ENCODE results near the gene GOSR1. TPM values are rescaled to one million over a fixed set of nuclear protein-coding genes. Genes with fewer than 3 reads are reported as not detected.
"Not testable (repeated sequence)": the region's sequence is repeated elsewhere in the genome, so short reads cannot be mapped to it uniquely, and the experiment has no call there.

GOSR1 gene
- total RNA-seq, 2 donors from 2014 or later, result 48.7 to 53.9 TPM

DNA sequence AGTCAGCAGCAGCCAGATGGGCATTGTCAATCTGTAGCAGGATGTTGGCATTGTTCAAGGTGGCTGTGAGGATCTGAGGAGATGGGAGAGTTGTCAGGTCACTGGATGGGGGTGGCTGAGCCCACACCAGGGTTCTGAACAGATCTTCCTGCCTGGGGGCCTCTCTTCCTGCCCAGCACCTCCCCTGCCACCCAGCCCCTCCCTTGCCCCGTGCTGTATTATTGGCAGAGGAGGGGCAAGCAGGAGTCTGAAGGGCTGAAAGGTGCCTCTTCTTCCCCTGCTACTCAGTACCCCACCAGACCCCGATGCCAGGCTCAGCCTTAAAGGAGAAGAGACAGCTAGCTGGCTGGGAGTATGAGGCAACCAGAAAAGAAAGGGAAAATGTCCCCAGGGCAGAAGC is 93.0 kb downstream of the GOSR1 start:
- TF ChIP-seq, protein P1, sequence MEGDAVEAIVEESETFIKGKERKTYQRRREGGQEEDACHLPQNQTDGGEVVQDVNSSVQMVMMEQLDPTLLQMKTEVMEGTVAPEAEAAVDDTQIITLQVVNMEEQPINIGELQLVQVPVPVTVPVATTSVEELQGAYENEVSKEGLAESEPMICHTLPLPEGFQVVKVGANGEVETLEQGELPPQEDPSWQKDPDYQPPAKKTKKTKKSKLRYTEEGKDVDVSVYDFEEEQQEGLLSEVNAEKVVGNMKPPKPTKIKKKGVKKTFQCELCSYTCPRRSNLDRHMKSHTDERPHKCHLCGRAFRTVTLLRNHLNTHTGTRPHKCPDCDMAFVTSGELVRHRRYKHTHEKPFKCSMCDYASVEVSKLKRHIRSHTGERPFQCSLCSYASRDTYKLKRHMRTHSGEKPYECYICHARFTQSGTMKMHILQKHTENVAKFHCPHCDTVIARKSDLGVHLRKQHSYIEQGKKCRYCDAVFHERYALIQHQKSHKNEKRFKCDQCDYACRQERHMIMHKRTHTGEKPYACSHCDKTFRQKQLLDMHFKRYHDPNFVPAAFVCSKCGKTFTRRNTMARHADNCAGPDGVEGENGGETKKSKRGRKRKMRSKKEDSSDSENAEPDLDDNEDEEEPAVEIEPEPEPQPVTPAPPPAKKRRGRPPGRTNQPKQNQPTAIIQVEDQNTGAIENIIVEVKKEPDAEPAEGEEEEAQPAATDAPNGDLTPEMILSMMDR (IDR thresholded peaks at IDR 0.05), result no peak
- H3K9ac ChIP-seq (ENCODE audit: low read depth in 2 of 2, low read length in 2 of 2), result no peak overlapping the region
- no peak for DNase-seq
- H3K4me1 ChIP-seq, result no peaks in the 10 kb centered on the region
- no peaks in the 10 kb centered on the region for H3K36me3 ChIP-seq
- H3K27me3 ChIP-seq, result no peaks in the 10 kb centered on the region
- H3K27ac ChIP-seq, result no peak overlapping the region
- no peaks in the 10 kb centered on the region for H3K9me3 ChIP-seq
- intact Hi-C loops (cut with DNase I), result no loop called here
- H3K4me3 ChIP-seq, result no peak overlapping the region

DNA sequence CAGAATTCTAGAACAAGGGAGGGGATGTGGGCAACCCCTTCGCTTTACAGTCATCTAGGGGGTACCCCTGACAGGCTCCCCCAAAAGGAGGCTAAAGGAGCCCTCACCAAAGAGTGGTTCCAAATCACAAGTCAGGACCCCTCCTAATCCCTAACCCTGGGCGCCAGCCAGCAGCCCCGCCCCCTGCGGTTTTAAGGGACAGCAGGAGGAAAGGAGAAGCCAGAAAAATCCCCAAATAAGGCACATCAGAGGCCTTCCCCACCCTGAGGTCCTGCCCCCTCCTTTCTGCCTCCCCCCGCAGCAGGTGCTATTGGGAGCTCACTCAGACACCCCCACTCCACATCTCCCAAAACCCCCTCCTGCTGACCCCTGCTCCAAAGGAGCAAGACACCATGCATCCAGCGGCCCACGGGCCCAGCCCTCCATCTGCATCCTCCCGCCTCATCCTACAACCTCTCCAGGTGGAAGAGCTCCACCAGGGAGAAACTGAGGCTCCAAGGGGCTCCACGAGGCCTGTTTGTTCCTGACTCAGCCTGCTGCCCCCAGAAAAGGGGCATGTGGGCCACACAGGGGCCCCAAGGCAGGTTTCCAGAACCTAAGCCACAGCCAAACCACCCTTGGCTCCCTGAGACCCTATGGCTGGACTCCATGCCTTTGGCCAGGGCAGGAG is 93.5 kb downstream of the GOSR1 start:
- Histone ChIP-seq H3K4me3 (no peak overlapping the region), H3K27ac (no peak overlapping the region), H3K9ac (ENCODE audit: low read depth in 2 of 2, low read length in 2 of 2) (no peak overlapping the region), H3K9me3 (no peaks in the 10 kb centered on the region), H3K36me3 (no peaks in the 10 kb centered on the region), H3K27me3 (no peaks in the 10 kb centered on the region), H3K4me1 (no peaks in the 10 kb centered on the region)
- intact Hi-C loops (cut with DNase I), result no loop called here
- TF ChIP-seq, protein P1 (IDR thresholded peaks at IDR 0.05), result no peak
- DNase-seq, result no peak

DNA sequence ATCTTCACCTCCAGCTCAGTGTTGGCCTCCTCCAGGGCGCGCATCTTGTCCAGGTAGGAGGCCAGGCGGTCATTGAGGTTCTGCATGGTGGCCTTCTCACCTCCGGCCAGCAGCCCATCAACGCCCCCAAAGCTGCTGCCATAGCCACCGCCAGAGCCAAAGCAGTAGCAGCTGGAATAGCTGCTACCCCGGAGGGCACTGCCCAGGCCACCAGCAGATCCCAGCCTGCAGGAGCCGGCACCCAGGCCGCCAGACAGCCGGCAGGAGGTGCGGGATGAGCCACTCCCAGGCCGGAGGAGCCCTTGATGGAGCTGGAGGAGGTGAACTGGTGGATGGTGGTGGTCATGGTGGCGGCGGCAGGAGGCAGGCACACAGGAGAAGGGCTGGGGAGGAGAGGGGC is 94.2 kb downstream of the GOSR1 start:
- H3K27ac ChIP-seq; H3K9me3 ChIP-seq; H3K36me3 ChIP-seq; H3K4me3 ChIP-seq; H3K9ac ChIP-seq (ENCODE audit: low read depth in 2 of 2, low read length in 2 of 2); H3K27me3 ChIP-seq; DNase-seq; H3K4me1 ChIP-seq; intact Hi-C loops (cut with DNase I): not testable (repeated sequence)

DNA sequence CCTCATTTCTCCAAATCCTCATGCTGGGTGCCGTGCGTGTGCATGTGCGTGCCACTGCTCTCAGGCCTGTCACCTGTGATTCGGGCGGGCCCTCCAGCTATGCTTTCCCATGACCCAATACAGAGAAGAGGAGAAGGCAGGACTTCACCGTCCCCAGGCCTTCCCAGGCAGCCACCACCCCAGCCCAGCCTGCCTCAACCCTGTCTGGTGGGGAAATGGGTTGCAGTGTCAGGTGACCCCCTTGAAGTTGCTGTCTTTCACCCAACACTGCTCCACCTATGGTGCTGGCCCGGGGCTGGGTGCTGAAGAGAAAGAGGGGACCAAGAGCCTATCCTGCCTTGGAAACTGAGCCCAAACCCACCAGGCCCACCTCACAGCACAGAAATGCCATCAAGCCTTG is 94.7 kb downstream of the GOSR1 start:
- H3K9me3 ChIP-seq, result no peaks in the 10 kb centered on the region
- no peak for DNase-seq
- TF ChIP-seq, protein P1 (IDR thresholded peaks at IDR 0.05), result no peak
- no peak overlapping the region for H3K9ac ChIP-seq (ENCODE audit: low read depth in 2 of 2, low read length in 2 of 2)
- H3K36me3 ChIP-seq, result no peaks in the 10 kb centered on the region
- H3K27me3 ChIP-seq, result no peaks in the 10 kb centered on the region
- no peak overlapping the region for H3K4me3 ChIP-seq
- no peaks in the 10 kb centered on the region for H3K4me1 ChIP-seq
- intact Hi-C loops (cut with DNase I), result no loop called here
- no peak overlapping the region for H3K27ac ChIP-seq

DNA sequence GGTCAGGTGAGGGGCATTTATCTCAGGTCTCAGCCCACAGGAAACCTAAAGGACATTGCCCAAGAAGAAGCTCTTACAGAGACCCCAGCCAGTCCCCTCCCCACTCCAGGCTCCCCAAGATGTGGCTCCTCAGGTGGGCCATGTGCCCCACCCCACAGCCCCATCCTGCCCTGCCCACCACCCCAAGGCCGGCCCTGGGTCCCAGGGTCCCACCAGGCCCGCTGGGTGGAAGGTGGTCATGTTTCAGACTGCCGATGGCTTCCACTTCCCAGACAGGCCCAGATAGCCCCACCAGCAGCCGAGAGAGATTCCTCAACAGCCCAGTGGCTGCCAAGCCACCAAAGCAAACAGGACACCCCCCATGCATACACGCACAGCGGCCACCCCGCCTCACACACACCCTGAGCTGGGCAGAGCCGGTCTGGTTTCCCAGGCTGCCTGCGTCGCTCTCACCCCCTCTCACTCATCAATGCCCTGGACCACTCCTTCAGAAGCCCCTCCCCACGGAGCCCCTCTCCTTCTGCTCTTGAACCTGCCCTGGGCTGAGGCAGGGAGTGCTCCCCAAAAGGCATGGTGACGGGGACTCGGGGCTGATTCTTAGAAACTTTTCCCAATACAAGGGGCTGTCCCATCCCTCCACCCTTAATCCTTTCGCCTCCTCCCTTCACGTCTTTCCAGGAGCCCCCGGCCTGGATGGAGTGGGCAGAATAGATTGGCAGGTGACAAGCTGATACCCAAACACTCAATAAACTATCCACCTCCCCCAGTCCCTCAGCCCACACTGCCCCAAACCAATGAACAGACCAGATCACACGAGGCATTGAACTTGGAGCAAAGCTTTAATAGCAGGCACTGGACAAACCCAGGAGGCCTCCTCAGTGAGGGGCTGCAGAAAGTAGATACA is 95.7 kb downstream of the GOSR1 start:
- H3K27me3 ChIP-seq; intact Hi-C loops (cut with DNase I); H3K36me3 ChIP-seq; H3K4me1 ChIP-seq; H3K9ac ChIP-seq (ENCODE audit: low read depth in 2 of 2, low read length in 2 of 2); H3K4me3 ChIP-seq; DNase-seq; H3K27ac ChIP-seq; H3K9me3 ChIP-seq: not testable (repeated sequence)

DNA sequence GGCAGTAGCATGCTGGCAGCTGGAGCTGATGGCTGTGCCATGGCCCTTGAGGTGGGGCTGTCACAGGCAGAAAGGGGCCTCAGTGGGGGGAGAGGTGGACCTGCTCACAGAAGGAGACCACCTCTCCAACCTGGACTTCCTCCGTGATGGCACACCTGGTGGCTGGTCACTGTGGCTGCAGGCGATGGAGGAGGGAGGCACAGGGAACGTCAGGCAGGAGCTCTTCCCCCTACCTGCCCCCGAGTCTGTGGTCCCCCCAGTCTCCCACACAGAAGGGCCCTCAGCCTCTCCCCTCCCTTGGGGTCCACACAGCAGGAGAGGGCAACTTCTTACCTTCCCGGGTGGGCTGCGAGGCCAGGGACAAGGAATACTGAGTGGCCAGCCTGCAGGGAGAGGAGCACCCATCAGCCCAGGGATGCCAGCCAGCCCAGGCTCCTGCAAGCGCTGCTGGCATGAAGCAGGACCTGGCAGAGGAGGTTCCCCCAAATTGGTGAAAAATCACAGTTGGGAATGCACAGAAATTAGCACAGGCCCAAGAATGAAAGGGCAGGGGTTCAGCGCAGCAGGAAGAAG is 96.5 kb downstream of the GOSR1 start:
- TF ChIP-seq, protein P1 (IDR thresholded peaks at IDR 0.05), result no peak
- Histone ChIP-seq H3K4me3 (no peak overlapping the region), H3K4me1 (no peaks in the 10 kb centered on the region), H3K27ac (no peak overlapping the region), H3K9ac (ENCODE audit: low read depth in 2 of 2, low read length in 2 of 2) (no peak overlapping the region), H3K36me3 (no peaks in the 10 kb centered on the region), H3K27me3 (no peaks in the 10 kb centered on the region), H3K9me3 (no peaks in the 10 kb centered on the region)
- intact Hi-C loops (cut with DNase I), result no loop called here
- no peak for DNase-seq

DNA sequence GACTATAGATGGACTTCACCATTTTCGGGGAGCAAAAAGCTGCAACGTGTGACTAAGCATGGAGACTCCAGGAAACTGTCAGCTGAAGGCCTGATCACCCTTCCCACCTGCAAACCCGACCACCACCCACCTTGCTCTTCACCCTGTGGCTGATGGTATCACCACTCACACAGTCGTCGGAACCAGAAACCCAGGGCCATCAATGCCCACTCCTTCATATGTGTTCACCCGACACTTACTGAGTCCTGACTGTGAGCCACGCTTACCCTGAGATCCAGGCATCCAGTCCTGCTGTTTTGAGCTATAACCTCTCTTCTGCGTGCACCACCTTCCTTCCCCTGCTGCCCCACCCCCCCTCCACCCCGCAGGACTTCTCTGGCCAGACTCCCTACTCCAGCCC is 97.1 kb downstream of the GOSR1 start:
- H3K9me3 ChIP-seq; H3K4me1 ChIP-seq; DNase-seq; H3K4me3 ChIP-seq; H3K9ac ChIP-seq (ENCODE audit: low read depth in 2 of 2, low read length in 2 of 2); H3K27ac ChIP-seq; H3K27me3 ChIP-seq; H3K36me3 ChIP-seq; intact Hi-C loops (cut with DNase I): not testable (repeated sequence)

DNA sequence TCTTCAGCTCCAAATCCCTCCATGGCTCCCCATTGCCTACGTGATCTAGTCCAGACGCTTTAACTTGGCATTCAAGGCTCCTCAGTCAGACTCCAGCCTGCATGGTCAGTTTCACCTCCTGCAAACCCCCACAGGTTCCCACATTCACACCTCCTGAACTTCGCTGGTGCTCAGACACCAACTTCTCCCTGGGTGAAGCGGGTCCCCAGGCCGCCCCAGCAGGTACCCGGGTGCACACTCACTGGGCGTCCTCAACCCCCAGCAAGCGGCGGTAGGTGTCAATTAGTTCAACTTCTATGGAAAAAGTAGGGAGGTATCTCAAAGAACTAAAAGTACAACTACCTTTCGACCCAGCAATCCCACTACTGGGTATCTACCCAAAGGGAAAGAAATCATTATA is 97.6 kb downstream of the GOSR1 start:
- H3K4me3 ChIP-seq; DNase-seq; H3K27me3 ChIP-seq; H3K36me3 ChIP-seq; H3K9ac ChIP-seq (ENCODE audit: low read depth in 2 of 2, low read length in 2 of 2); intact Hi-C loops (cut with DNase I); H3K27ac ChIP-seq; H3K9me3 ChIP-seq; H3K4me1 ChIP-seq: not testable (repeated sequence)

DNA sequence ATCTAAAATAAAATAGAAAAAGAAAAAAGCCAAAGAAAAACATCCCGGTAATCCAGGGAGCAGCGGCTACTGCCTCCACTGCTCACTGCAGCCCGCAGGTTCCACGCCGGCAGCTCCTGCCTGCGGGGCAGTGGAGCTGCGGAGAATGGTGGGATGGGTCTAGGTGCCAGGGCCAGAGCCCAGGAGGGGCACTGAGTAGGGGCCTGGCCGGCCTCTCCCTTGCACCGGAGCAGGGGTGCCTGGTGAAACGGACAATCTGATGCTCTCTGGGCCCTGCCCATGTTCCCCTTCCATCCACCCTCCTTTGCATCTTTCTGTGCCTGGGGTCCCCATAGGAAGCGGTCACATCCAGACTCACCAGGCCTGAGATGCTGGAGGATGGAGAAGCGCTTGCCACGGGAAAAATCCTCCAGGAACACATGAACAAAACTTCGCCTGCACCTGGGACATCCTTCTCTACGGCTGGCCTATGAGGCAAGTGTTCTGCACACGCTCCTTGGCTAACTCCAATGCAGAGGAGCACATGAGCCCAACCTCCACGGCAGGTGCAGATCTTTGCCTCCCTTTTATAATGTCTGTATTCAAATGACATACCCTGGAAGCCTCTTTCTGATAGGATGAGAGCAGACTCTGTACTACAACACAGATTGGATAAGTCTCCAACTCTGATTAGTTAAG is 98.6 kb downstream of the GOSR1 start:
- H3K9ac ChIP-seq (ENCODE audit: low read depth in 2 of 2, low read length in 2 of 2); H3K9me3 ChIP-seq; H3K4me1 ChIP-seq; H3K36me3 ChIP-seq; H3K27ac ChIP-seq; DNase-seq; intact Hi-C loops (cut with DNase I); H3K4me3 ChIP-seq; H3K27me3 ChIP-seq: not testable (repeated sequence)

All from colonic mucosa (tissue), 4 donors.